Stimulated activated naive CD8-positive, alpha-beta T cell treated with anti-CD3 and anti-CD28 coated beads, Interleukin-15, amount 100 ng/mL, for 72 hours (primary cell): ENCODE data around the gene DYNLRB1.
"Not testable (repeated sequence)": the region's sequence is repeated elsewhere in the genome, so short reads cannot be mapped to it uniquely, and the experiment has no call there.

Source experiments
- ATAC-seq: fragments of 150-1000 bp; cut with Tn5 transposase; 2 replicates; pipeline ENCODE4 v1.10.0; 2021; ENCODE audit warnings: mild to moderate bottlenecking, moderate library complexity
- DNase-seq, 2 donors: peaks; one replicate each; pipeline ENCODE4 v3.0.0; 2021 to 2022
- H3K27ac Mint-ChIP-seq, 2 donors: one replicate each; pipeline ENCODE4 v1.8.0; 2022; ENCODE audit warnings: mild to moderate bottlenecking in 2 of 2, mixed read lengths in 2 of 2, moderate library complexity in 2 of 2
- H3K27me3 Mint-ChIP-seq: one replicate; pipeline ENCODE4 v1.8.0; 2022; ENCODE audit warnings: mixed read lengths
- H3K4me1 Mint-ChIP-seq: one replicate; pipeline ENCODE4 v1.8.0; 2022; ENCODE audit warnings: mild to moderate bottlenecking, mixed read lengths
- H3K4me3 Mint-ChIP-seq, 2 donors: one replicate each; pipeline ENCODE4 v1.8.0; 2022; ENCODE audit warnings: mild to moderate bottlenecking in 2 of 2, mixed read lengths in 2 of 2, moderate library complexity in 1 of 2
- H3K9me3 Mint-ChIP-seq, 2 donors: one replicate each; pipeline ENCODE4 v1.8.0; 2022; ENCODE audit warnings: mixed read lengths in 2 of 2

DYNLRB1 gene

GRCh38 chr20:34497596-34497995 lies 18.6 kb upstream of the DYNLRB1 start:
- not testable (repeated sequence) for H3K27ac Mint-ChIP-seq, DNase-seq, H3K4me3 Mint-ChIP-seq, H3K27me3 Mint-ChIP-seq, ATAC-seq, H3K4me1 Mint-ChIP-seq
- peaks cover 0 to 17% of the 10 kb centered on the region in 2 donors for H3K9me3 Mint-ChIP-seq

- peaks cover 0 to 17% of the 10 kb centered on the region in 2 donors for H3K9me3 Mint-ChIP-seq
- no peak overlapping the region for H3K27ac Mint-ChIP-seq
These were observed 15.4 kb upstream of the DYNLRB1 start for GRCh38 chr20:34500823-34501222.

GRCh38 chr20:34506480-34506879 lies 9.7 kb upstream of the DYNLRB1 start:
- Mint-ChIP-seq H3K27me3 (no peaks in the 10 kb centered on the region), H3K4me1 (no peaks in the 10 kb centered on the region), H3K9me3 (no peaks in the 10 kb centered on the region), H3K4me3 (no peak overlapping the region), H3K27ac (no peak overlapping the region)
- ATAC-seq (no peak), DNase-seq (no peak)

More at GRCh38 chr20:34500823-34501222, 15.4 kb upstream of the DYNLRB1 start:
- Mint-ChIP-seq H3K4me1 (no peaks in the 10 kb centered on the region), H3K27me3 (no peaks in the 10 kb centered on the region), H3K4me3 (no peak overlapping the region)
- DNase-seq (no peak), ATAC-seq (no peak)

- H3K27me3 Mint-ChIP-seq = no peaks in the 10 kb centered on the region
- no peak overlapping the region for H3K4me3 Mint-ChIP-seq
- no peaks in the 10 kb centered on the region for H3K9me3 Mint-ChIP-seq
- DNase-seq = no peak
- H3K27ac Mint-ChIP-seq = no peak overlapping the region
- ATAC-seq = no peak
- no peaks in the 10 kb centered on the region for H3K4me1 Mint-ChIP-seq
These were observed 8.4 kb upstream of the DYNLRB1 start for GRCh38 chr20:34507702-34508413.

- DNase-seq (no peak), ATAC-seq (no peak)
- H3K4me3 Mint-ChIP-seq = no peak overlapping the region
- H3K27me3 Mint-ChIP-seq = no peaks in the 10 kb centered on the region
- peaks cover 10% of the 10 kb centered on the region for H3K4me1 Mint-ChIP-seq
- H3K27ac Mint-ChIP-seq = no peak overlapping the region
- H3K9me3 Mint-ChIP-seq = no peaks in the 10 kb centered on the region
These were observed 5.6 kb upstream of the DYNLRB1 start for GRCh38 chr20:34510575-34510974.

GRCh38 chr20:34511891-34512265 lies 4.3 kb upstream of the DYNLRB1 start:
- H3K4me1 Mint-ChIP-seq = peaks cover 10% of the 10 kb centered on the region
- H3K27me3 Mint-ChIP-seq = no peaks in the 10 kb centered on the region
- ATAC-seq (no peak), DNase-seq (no peak)
- no peak overlapping the region for H3K27ac Mint-ChIP-seq
- no peak overlapping the region for H3K4me3 Mint-ChIP-seq
- no peaks in the 10 kb centered on the region for H3K9me3 Mint-ChIP-seq

GRCh38 chr20:34512266-34512954 lies 3.8 kb upstream of the DYNLRB1 start:
- DNase-seq = no peak
- Mint-ChIP-seq H3K27ac (peak overlapping the region in 1 of 2 donors; percentile 49), H3K4me1 (peaks cover 10% of the 10 kb centered on the region), H3K9me3 (no peaks in the 10 kb centered on the region), H3K4me3 (no peak overlapping the region), H3K27me3 (no peaks in the 10 kb centered on the region)
- ATAC-seq = no peak

- Mint-ChIP-seq H3K27ac (no peak overlapping the region), H3K4me1 (peaks cover 15% of the 10 kb centered on the region), H3K9me3 (no peaks in the 10 kb centered on the region), H3K27me3 (no peaks in the 10 kb centered on the region), H3K4me3 (no peak overlapping the region)
- ATAC-seq = no peak
- DNase-seq = no peak
These were observed 3.2 kb upstream of the DYNLRB1 start for GRCh38 chr20:34512955-34513419.

GRCh38 chr20:34514034-34514433 lies 2.2 kb upstream of the DYNLRB1 start:
- not testable (repeated sequence) for ATAC-seq, H3K4me3 Mint-ChIP-seq, DNase-seq, H3K9me3 Mint-ChIP-seq, H3K27me3 Mint-ChIP-seq
- Mint-ChIP-seq H3K4me1 (peaks cover 23% of the 10 kb centered on the region), H3K27ac (peak overlapping the region in 1 of 2 donors; percentile 8)

GRCh38 chr20:34514897-34515483 lies 1.2 kb upstream of the DYNLRB1 start:
- DNase-seq = no peak
- H3K4me1 Mint-ChIP-seq = peaks cover 24% of the 10 kb centered on the region
- no peaks in the 10 kb centered on the region for H3K9me3 Mint-ChIP-seq

GRCh38 chr20:34515484-34516246 lies 557 bp upstream of the DYNLRB1 start:
- peak overlapping the region; percentile 99 to 100 for H3K4me3 Mint-ChIP-seq
- DNase-seq (peak; percentile 75 to 77), ATAC-seq (peak; percentile 84)
- no peaks in the 10 kb centered on the region for H3K9me3 Mint-ChIP-seq
- peaks cover 30% of the 10 kb centered on the region for H3K4me1 Mint-ChIP-seq
- H3K27me3 Mint-ChIP-seq = no peaks in the 10 kb centered on the region
- peak overlapping the region; percentile 99 for H3K27ac Mint-ChIP-seq

More at GRCh38 chr20:34514897-34515483, 1.2 kb upstream of the DYNLRB1 start:
- Mint-ChIP-seq H3K27me3 (no peaks in the 10 kb centered on the region), H3K4me3 (peak overlapping the region; percentile 99 to 100), H3K27ac (peak overlapping the region; percentile 99)
- ATAC-seq = peak; percentile 19

GRCh38 chr20:34517114-34517505 lies 888 bp downstream of the DYNLRB1 start:
- H3K4me1 Mint-ChIP-seq = peaks cover 39% of the 10 kb centered on the region
- ATAC-seq (peak; percentile 20), DNase-seq (no peak)
- no peaks in the 10 kb centered on the region for H3K27me3 Mint-ChIP-seq
- H3K27ac Mint-ChIP-seq = peak overlapping the region; percentile 99
- peak overlapping the region; percentile 99 to 100 for H3K4me3 Mint-ChIP-seq
- no peaks in the 10 kb centered on the region for H3K9me3 Mint-ChIP-seq

GRCh38 chr20:34518863-34519262 lies 2.6 kb downstream of the DYNLRB1 start:
- not testable (repeated sequence) for H3K27ac Mint-ChIP-seq, H3K9me3 Mint-ChIP-seq, DNase-seq, ATAC-seq, H3K4me3 Mint-ChIP-seq, H3K27me3 Mint-ChIP-seq
- H3K4me1 Mint-ChIP-seq = peaks cover 56% of the 10 kb centered on the region

- DNase-seq, H3K27me3 Mint-ChIP-seq, H3K27ac Mint-ChIP-seq, ATAC-seq, H3K4me3 Mint-ChIP-seq, H3K9me3 Mint-ChIP-seq: not testable (repeated sequence)
- H3K4me1 Mint-ChIP-seq = peaks cover 50% of the 10 kb centered on the region
These were observed 3.6 kb downstream of the DYNLRB1 start for GRCh38 chr20:34519841-34520240.
